ENCODE measurements around the gene SRL. TPM values are rescaled to one million over a fixed set of nuclear protein-coding genes. Genes with fewer than 3 reads are reported as not detected.

Gene SRL
- total RNA-seq, 2 donors from 2014 or later: 295 to 466 TPM

- Histone ChIP-seq H3K27ac (peak overlapping the region; percentile 93 to 98), H3K27me3 (no peaks in the 10 kb centered on the region), H3K4me1 (peaks cover 0 to 71% of the 10 kb centered on the region in 2 donors), H3K36me3 (peaks cover 27% of the 10 kb centered on the region), H3K4me3 (no peak overlapping the region), H3K9me3 (no peaks in the 10 kb centered on the region)
- TF ChIP-seq, protein P1, sequence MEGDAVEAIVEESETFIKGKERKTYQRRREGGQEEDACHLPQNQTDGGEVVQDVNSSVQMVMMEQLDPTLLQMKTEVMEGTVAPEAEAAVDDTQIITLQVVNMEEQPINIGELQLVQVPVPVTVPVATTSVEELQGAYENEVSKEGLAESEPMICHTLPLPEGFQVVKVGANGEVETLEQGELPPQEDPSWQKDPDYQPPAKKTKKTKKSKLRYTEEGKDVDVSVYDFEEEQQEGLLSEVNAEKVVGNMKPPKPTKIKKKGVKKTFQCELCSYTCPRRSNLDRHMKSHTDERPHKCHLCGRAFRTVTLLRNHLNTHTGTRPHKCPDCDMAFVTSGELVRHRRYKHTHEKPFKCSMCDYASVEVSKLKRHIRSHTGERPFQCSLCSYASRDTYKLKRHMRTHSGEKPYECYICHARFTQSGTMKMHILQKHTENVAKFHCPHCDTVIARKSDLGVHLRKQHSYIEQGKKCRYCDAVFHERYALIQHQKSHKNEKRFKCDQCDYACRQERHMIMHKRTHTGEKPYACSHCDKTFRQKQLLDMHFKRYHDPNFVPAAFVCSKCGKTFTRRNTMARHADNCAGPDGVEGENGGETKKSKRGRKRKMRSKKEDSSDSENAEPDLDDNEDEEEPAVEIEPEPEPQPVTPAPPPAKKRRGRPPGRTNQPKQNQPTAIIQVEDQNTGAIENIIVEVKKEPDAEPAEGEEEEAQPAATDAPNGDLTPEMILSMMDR (IDR thresholded peaks at IDR 0.05): no peak
- DNase-seq (ENCODE audit: low spot score): no peak
Measured at GRCh38 chr16:4207683-4208340, 34.1 kb downstream of the SRL start.

DNA sequence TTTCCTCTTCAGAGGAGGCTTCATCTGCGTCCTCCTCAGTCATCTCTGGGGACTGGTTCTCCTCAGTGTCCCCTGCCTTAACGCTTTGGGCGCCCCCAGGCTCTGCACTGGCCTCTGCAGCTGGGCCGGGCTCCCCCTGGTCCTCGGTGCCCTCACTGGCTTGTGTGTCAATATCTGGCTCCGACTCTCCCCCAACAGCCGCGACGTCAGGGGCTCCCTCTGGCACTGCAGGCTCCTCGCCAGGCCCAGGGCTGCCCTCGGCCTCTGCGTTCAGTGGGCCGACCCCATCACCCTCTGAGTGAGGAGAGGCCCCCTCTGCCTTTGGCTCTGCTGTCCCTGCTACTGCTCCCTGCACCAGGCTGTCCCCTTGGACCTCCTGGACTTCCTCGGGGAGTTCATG, 34.7 kb downstream of the SRL start:
- DNase-seq (ENCODE audit: low spot score): no peak
- TF ChIP-seq, protein P1 (IDR thresholded peaks at IDR 0.05): no peak

GRCh38 chr16:4206680-4207079, 35.2 kb downstream of the SRL start:
- no peak for DNase-seq (ENCODE audit: low spot score)
- H3K4me3 ChIP-seq: no peak overlapping the region
- peak overlapping the region; percentile 93 to 98 for H3K27ac ChIP-seq
- H3K27me3 ChIP-seq: no peaks in the 10 kb centered on the region
- no peaks in the 10 kb centered on the region for H3K9me3 ChIP-seq
- H3K36me3 ChIP-seq: peaks cover 38% of the 10 kb centered on the region
- H3K4me1 ChIP-seq: peaks cover 0 to 62% of the 10 kb centered on the region in 2 donors
- TF ChIP-seq, protein P1 (IDR thresholded peaks at IDR 0.05): no peak

More for the DNA sequence above, 34.7 kb downstream of the SRL start:
- Histone ChIP-seq H3K4me1 (peaks cover 0 to 68% of the 10 kb centered on the region in 2 donors), H3K27ac (peak overlapping the region; percentile 93 to 98), H3K4me3 (no peak overlapping the region), H3K27me3 (no peaks in the 10 kb centered on the region), H3K9me3 (no peaks in the 10 kb centered on the region), H3K36me3 (peaks cover 33% of the 10 kb centered on the region)

GRCh38 chr16:4205971-4206370, 35.9 kb downstream of the SRL start:
- Histone ChIP-seq H3K27ac (peak overlapping the region; percentile 93 to 98), H3K9me3 (no peaks in the 10 kb centered on the region), H3K27me3 (no peaks in the 10 kb centered on the region), H3K4me1 (peaks cover 0 to 60% of the 10 kb centered on the region in 2 donors), H3K4me3 (no peak overlapping the region), H3K36me3 (peaks cover 35% of the 10 kb centered on the region)
- no peak for DNase-seq (ENCODE audit: low spot score)
- TF ChIP-seq, protein P1 (IDR thresholded peaks at IDR 0.05): no peak

DNA sequence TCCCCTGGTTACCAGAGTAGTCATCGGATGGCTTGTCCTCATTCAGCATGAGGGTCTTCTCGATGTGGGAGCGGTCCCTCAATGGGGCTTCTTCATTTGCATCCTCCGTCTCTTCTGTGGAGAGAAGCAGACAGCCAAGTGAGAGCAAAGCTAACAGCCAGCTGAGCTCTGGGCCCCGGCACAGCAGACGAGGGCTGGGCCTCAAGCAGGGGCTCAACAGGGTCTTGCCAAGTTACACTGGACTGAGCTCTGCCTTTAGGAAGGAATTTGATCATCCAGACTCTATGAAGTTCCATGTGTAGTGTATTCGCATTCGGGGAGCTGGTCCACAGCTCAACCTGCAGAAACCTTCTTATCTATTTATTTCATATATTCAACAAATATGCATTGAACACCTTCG, 37.4 kb downstream of the SRL start:
- no peak for DNase-seq (ENCODE audit: low spot score)
- H3K27me3 ChIP-seq: no peaks in the 10 kb centered on the region
- no peak overlapping the region for H3K4me3 ChIP-seq
- H3K36me3 ChIP-seq: peaks cover 30% of the 10 kb centered on the region
- TF ChIP-seq, protein P1 (IDR thresholded peaks at IDR 0.05): no peak
- H3K4me1 ChIP-seq: peaks cover 0 to 61% of the 10 kb centered on the region in 2 donors
- H3K27ac ChIP-seq: no peak overlapping the region
- no peaks in the 10 kb centered on the region for H3K9me3 ChIP-seq

DNA sequence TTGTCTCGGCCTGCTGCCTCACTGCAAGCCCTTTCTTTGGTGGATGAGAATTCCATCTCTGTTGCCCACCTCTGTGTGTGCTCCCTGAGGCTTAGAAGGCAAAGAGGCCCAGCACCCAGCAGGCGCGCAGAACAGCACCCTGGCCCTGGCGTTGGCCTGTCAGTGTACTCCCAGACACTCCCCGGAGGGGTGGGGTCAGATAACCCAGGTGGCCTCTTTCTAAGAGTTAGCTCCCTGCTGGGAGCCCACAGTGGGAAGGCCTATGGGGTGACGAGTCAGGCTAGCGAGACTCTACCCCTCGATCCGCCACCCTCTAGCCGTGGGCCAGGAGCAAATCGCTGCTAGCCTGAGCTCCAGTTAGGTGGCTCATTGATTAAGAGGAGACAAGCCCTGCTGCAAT, 38.1 kb downstream of the SRL start:
- no peaks in the 10 kb centered on the region for H3K9me3 ChIP-seq
- no peak overlapping the region for H3K4me3 ChIP-seq
- no peak overlapping the region for H3K27ac ChIP-seq
- TF ChIP-seq, protein P1 (IDR thresholded peaks at IDR 0.05): no peak
- no peaks in the 10 kb centered on the region for H3K27me3 ChIP-seq
- DNase-seq (ENCODE audit: low spot score): no peak
- H3K36me3 ChIP-seq: peaks cover 33% of the 10 kb centered on the region
- peaks cover 0 to 53% of the 10 kb centered on the region in 2 donors for H3K4me1 ChIP-seq

Data from right atrium auricular region (tissue), 2 donors.